ENCODE data around the gene TNS4.

Gene TNS4

DNA sequence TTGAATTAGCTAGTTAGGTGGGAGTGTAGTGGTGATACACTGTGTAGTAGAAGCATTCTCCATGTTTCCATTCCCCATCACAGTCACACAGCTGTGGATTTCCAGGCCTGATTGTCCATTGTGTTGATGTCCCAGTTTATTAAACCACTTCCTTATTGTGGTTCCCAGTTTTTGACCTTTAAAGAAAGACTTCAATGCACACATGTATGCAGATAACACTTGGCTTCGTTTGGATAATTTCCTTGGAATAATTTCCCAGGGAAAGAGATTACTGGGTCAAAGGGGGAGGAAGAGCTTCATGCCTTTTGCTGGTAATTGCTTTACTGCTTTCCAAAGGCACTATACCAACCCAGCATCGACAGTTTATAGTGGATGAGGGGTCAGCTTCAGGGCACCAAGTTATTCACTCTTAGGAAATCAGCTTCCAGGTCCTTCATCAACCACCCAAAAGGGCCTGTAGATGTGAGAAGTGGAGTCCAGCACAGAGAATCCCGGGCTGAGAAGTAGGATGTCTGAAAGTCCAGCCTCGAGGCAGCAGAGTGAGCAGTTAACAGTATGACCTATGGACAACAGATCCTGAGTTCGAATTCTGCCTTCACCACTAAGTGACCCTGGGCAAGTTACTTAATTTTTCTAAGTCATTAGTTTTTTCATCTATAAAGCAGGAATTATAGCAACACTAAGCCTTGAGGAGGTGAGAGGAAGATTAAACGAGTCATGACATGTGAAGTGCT, 31.3 kb upstream of the TNS4 start:
- TF ChIP-seq, protein P1, sequence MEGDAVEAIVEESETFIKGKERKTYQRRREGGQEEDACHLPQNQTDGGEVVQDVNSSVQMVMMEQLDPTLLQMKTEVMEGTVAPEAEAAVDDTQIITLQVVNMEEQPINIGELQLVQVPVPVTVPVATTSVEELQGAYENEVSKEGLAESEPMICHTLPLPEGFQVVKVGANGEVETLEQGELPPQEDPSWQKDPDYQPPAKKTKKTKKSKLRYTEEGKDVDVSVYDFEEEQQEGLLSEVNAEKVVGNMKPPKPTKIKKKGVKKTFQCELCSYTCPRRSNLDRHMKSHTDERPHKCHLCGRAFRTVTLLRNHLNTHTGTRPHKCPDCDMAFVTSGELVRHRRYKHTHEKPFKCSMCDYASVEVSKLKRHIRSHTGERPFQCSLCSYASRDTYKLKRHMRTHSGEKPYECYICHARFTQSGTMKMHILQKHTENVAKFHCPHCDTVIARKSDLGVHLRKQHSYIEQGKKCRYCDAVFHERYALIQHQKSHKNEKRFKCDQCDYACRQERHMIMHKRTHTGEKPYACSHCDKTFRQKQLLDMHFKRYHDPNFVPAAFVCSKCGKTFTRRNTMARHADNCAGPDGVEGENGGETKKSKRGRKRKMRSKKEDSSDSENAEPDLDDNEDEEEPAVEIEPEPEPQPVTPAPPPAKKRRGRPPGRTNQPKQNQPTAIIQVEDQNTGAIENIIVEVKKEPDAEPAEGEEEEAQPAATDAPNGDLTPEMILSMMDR (IDR thresholded peaks at IDR 0.05), result no peak

DNA sequence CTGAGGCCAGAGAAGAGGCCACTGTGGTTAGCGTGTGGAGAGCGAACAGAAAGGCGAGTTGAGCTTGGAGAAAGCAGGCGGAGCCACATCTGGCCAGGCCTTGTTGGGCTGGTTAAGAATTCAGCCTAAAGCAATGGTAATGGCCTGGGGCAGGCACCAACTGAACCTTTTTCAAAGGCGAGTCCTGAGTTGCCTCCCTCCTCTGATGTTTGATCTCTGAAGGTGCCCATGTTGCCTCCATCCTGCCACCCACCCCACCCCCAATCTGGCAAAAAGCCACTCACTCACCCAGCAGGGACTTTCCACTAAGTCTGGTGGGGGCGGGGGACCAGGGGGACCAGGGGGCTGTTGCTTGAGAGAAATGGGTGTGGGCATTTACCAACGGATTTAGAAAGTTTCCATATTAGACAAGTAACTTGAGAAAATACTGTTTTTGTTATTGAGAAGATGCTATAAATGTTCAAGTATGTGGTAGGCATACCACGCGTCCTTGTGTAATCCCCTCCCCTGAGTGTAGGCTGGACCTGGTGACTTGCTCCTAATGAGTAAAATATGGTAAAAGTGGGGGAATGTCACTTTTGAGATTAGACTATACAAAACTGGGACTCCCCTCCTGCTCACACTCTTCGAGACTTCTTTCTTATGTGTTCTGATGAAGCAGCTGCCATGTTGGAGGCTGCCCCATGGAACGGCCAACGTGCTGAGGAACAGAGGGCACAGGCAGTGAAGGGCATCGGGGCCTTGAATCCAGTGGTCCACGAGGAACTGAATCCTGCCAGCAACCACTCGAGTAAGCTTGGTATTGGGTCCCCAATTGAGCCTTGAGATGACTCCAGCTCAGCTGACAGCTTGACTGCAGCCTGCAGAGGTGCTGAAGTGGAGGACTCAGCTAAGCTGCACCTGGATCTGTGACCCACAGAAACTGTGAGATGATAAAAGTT, 29.9 kb upstream of the TNS4 start:
- TF ChIP-seq, protein P1 (IDR thresholded peaks at IDR 0.05), result no peak

DNA sequence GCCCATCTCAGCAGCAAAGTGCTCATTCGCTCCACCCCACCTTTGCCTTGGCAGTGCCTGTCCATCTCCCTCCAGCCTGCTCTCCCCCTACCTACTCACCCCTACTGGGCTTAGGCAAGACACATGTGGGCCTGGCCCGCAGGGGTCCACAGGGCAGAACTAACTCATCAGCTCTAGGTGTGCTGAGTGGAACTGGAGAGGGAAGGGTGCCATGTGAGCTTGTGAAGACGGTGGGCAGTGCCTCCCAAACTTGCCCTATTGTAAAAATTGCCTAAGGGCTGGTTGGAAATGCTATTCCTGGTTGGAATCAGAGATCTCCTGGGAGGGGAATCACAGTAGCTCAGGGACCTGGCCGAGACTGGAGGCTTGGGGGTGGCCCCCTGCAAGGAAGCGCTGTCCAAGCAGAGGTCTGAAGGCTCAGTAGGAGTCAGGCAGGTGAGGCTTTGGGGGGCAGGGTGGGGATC, 29.1 kb upstream of the TNS4 start:
- TF ChIP-seq, protein P1 (IDR thresholded peaks at IDR 0.05), result no peak

DNA sequence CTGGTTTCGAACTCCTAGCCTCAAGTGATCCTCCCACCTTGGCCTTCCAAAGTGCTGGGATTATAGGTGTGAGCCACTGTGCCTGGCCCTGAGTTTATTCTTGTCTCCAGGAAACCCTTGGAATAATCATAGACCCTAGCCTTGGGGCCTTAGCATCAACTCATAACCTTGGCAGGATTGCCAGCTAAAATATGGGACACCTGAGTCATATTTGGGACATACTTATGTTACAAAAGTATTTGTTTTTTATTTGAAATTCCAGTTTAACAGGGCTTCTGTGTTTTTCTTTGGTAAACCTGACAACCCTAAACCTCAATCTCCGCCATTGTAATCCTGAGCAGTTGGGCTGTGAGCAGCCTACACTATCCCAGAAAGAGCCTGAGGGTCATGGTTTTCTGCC, 28.6 kb upstream of the TNS4 start:
- TF ChIP-seq, protein P1 (IDR thresholded peaks at IDR 0.05), result no peak

DNA sequence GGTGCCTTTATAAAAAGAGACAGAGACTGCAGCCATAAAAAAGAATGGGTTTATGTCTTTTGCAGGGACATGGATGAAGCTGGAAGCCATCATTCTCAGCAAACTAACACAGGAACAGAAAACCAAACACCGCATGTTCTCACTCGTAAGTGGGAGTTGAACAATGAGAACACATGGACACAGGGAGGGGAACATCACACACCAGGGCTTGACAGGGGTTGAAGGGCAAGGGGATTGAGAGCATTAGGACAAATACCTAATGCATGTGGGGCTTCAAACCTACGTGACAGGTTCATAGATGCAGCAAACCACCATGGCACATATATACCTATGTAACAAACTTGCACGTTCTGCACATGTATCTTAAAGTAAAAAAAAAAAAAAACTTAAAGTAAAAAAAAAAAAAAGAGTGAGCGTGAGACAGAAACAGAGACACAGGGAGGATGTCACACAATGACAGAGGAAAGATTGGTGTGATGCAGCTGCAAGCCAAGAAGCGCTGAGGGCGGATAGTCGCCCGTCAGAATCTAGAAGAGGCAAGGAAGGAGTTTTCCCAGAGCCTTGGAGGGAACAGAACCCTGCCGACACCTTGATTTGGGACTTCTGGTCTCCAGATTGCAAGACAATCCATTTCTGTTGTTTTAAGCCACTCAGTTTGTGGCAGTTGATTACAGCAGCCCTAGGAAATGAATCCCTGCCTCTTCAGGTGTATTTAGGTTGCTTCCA, 27.4 kb upstream of the TNS4 start:
- TF ChIP-seq, protein P1 (IDR thresholded peaks at IDR 0.05), result no peak

DNA sequence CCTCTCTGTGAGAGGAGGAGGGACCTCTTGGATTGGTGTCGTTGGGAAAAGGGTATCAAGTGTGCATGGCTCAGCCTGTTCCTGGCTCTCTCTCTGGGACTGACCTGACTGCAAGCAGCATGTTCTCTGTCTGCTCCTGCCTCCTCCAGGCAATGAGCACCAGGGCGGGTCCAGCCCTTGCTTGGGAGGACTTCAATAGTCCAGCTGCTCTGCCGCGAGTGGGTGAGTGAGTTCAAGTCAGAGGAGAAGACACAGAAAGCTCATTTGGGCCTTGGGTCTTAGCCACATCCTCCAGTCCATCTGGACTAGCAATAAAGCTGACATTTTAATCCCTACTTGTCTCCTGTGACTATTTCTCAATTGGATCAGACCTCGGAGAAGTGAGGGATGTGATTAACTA, 25.2 kb upstream of the TNS4 start:
- TF ChIP-seq, protein P1 (IDR thresholded peaks at IDR 0.05), result no peak

DNA sequence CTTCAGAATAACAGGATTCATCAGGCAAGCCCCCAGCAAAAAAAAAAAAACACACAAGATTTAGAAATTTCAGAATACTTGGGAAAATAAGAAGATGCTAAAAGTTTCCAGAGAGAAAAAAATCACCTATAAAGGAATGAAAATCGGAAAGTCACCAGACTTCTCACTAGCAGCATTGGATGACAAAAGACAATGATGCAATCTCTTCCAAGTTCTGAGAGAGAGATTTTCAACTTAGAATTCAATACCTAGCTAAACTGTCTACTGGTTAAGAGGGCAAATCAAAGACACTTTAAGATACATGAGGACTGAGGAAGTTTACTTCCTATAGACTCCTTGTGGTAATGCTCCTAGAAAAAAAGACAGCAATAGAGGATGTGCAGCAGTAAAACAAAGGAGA, 23.9 kb upstream of the TNS4 start:
- TF ChIP-seq, protein P1 (IDR thresholded peaks at IDR 0.05), result no peak
